Measurements from ENCODE around the gene ACTR3C. TPM values are rescaled to one million over a fixed set of nuclear protein-coding genes. Genes with fewer than 3 reads are reported as not detected.

Gene ACTR3C
- total and polyA plus RNA-seq, 10 of the 15 experiments (the other 5 are each of a cell fraction or from before 2014, with no cell fraction given) = 2.0 to 10.2 (median 6.3) TPM

DNA sequence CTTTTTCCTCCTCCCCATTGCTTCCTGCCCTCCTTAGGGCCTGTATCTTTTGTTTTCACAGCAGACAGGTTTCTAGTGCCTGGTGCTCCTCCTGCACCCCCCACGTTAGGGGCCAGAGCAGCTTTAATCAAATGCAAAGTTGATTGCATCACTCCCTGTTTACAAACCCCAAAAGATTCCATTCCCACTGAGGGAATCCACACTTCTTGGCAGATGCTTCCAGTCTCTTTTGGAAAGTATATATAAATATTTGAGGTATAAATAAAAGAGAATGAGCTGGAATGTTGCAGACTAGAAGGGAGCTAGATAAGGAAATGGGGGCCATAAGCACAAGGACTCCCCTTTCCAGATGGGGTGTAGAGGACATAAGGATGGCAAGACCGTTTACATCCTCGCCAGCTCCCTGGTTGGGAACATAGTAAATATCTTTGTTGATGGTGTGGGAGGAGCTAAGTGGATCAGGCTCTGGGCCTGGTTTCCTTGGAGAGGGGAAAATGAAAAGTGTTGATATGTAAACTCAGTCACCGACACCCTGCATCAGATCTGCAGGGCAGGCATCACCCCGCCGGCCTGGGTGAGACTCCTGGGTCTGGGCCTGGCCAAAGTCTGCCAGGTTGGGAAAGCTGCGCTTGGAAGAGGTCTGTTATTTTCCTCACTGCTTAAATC, 11.9 kb upstream of the ACTR3C start:
- SMC1A ChIA-PET (ENCODE audit: uncharacterized antibody, unreplicated experiment) = interaction anchor here (0.9 kb wide), 1 partner anchor 424 kb away, joined by 3 read pairs; no protein-coding TSS in a partner anchor
- no peak overlapping the region for H3K9ac ChIP-seq (ENCODE audit: control insufficient read depth, insufficient read depth, low read length)
- WGBS (ENCODE audit: insufficient coverage, insufficient replicate concordance, low lambda C conversion rate, missing lambda C conversion rate) = 89% methylated on average over 7 of the region's 7 CpGs
- intact Hi-C loops (cut with micrococcal nuclease; ENCODE audit: unreplicated experiment) = no loop called here
- DNase-seq (ENCODE audit: low read depth, low spot score) (no peak), ATAC-seq (no peak), FAIRE-seq (no peak)
- CTCF ChIA-PET = no interaction called here
- in situ Hi-C loops (cut with MboI) = no loop called here
- peaks cover 4 to 10% of the 10 kb centered on the region in 2 experiments for H3K36me3 ChIP-seq (ENCODE audit: control insufficient read depth in 2 of 2, insufficient read depth in 2 of 2, low read length in 1 of 2)
- POLR2A ChIA-PET = no interaction called here
- H4K20me1 ChIP-seq (ENCODE audit: control insufficient read depth, insufficient read depth) = no peaks in the 10 kb centered on the region
- no TSS peak for BruUV-seq (replicated peaks)
- H3K9me3 ChIP-seq (replicated peaks; ENCODE audit: control insufficient read depth, insufficient read depth, low read length) = no peaks in the 10 kb centered on the region
- no peaks in the 10 kb centered on the region for H3K27me3 ChIP-seq (replicated peaks in 1 of 2; ENCODE audit: control insufficient read depth in 2 of 2, insufficient read depth in 2 of 2, low read length in 1 of 2)
- H3K4me3 ChIP-seq = no peak overlapping the region
- H3K79me2 ChIP-seq (ENCODE audit: control insufficient read depth, insufficient read depth, low read length) = no peaks in the 10 kb centered on the region
- TF ChIP-seq SUPT20H (IDR thresholded peaks at IDR 0.05; ENCODE audit: borderline replicate concordance, control insufficient read depth, low read depth, low read length) (no peak), CBFB (IDR thresholded peaks at IDR 0.05; ENCODE audit: low read depth) (no peak), RBBP5 (conservative IDR thresholded peaks at IDR 0.05) (no peak), MTA2 (IDR thresholded peaks at IDR 0.05; ENCODE audit: low read depth) (no peak), GABPA (IDR thresholded peaks at IDR 0.05; ENCODE audit: low read depth) (no peak), CBX3 (IDR thresholded peaks at IDR 0.05; ENCODE audit: borderline replicate concordance, low read depth) (no peak), RFX5 (IDR thresholded peaks at IDR 0.05; ENCODE audit: low read depth, low read length) (no peak), SREBF1 (IDR thresholded peaks at IDR 0.05; ENCODE audit: low read length) (no peak), ASH2L (IDR thresholded peaks at IDR 0.05; ENCODE audit: borderline replicate concordance, low read depth) (no peak), LARP7 (IDR thresholded peaks at IDR 0.05) (no peak), BMI1 (IDR thresholded peaks at IDR 0.05; ENCODE audit: borderline replicate concordance) (no peak), NFIC (IDR thresholded peaks at IDR 0.05; ENCODE audit: low read depth, low read length) (no peak), HDAC2 (IDR thresholded peaks at IDR 0.05) (no peak), ZBED1 (IDR thresholded peaks at IDR 0.05; ENCODE audit: borderline replicate concordance) (no peak)
- TF ChIP-seq, protein P1, sequence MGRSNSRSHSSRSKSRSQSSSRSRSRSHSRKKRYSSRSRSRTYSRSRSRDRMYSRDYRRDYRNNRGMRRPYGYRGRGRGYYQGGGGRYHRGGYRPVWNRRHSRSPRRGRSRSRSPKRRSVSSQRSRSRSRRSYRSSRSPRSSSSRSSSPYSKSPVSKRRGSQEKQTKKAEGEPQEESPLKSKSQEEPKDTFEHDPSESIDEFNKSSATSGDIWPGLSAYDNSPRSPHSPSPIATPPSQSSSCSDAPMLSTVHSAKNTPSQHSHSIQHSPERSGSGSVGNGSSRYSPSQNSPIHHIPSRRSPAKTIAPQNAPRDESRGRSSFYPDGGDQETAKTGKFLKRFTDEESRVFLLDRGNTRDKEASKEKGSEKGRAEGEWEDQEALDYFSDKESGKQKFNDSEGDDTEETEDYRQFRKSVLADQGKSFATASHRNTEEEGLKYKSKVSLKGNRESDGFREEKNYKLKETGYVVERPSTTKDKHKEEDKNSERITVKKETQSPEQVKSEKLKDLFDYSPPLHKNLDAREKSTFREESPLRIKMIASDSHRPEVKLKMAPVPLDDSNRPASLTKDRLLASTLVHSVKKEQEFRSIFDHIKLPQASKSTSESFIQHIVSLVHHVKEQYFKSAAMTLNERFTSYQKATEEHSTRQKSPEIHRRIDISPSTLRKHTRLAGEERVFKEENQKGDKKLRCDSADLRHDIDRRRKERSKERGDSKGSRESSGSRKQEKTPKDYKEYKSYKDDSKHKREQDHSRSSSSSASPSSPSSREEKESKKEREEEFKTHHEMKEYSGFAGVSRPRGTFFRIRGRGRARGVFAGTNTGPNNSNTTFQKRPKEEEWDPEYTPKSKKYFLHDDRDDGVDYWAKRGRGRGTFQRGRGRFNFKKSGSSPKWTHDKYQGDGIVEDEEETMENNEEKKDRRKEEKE (IDR thresholded peaks at IDR 0.05) = no peak
- TF ChIP-seq, protein P2, sequence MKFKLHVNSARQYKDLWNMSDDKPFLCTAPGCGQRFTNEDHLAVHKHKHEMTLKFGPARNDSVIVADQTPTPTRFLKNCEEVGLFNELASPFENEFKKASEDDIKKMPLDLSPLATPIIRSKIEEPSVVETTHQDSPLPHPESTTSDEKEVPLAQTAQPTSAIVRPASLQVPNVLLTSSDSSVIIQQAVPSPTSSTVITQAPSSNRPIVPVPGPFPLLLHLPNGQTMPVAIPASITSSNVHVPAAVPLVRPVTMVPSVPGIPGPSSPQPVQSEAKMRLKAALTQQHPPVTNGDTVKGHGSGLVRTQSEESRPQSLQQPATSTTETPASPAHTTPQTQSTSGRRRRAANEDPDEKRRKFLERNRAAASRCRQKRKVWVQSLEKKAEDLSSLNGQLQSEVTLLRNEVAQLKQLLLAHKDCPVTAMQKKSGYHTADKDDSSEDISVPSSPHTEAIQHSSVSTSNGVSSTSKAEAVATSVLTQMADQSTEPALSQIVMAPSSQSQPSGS (IDR thresholded peaks at IDR 0.05; ENCODE audit: low read length) = no peak
- TF ChIP-seq, protein P3, sequence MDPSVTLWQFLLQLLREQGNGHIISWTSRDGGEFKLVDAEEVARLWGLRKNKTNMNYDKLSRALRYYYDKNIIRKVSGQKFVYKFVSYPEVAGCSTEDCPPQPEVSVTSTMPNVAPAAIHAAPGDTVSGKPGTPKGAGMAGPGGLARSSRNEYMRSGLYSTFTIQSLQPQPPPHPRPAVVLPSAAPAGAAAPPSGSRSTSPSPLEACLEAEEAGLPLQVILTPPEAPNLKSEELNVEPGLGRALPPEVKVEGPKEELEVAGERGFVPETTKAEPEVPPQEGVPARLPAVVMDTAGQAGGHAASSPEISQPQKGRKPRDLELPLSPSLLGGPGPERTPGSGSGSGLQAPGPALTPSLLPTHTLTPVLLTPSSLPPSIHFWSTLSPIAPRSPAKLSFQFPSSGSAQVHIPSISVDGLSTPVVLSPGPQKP (IDR thresholded peaks at IDR 0.05; ENCODE audit: low read depth, low read length) = no peak
- H3K4me1 ChIP-seq (ENCODE audit: control insufficient read depth, insufficient read depth, low read length) = peaks cover 6% of the 10 kb centered on the region
- H3K4me2 ChIP-seq (ENCODE audit: control insufficient read depth, insufficient read depth) = no peak overlapping the region
- RAD21 ChIA-PET (ENCODE audit: unreplicated experiment) = no interaction called here
- H3K27ac ChIP-seq (ENCODE audit: control insufficient read depth, insufficient read depth) = no peak overlapping the region
- H2AFZ ChIP-seq (ENCODE audit: control insufficient read depth, low read depth, low read length) = no peak overlapping the region
